ENCODE results near the gene FASLG.

GRCh38 chr1:172697534-172698002 is 38.7 kb downstream of the FASLG start:
- TF ChIP-seq EED (IDR thresholded peaks at IDR 0.05; ENCODE audit: low read depth) (no peak), GABPA (IDR thresholded peaks at IDR 0.05; ENCODE audit: low read depth) (0 out of 2 replicates have a peak, but pooled peaks have one; percentile 12), CTCF (IDR thresholded peaks at IDR 0.05 in 2 of 3, conservative IDR thresholded peaks at IDR 0.05 in 1 of 3; ENCODE audit: control insufficient read depth in 2 of 3, extremely low read depth in 1 of 3, insufficient read depth in 1 of 3, low read depth in 3 of 3, low read length in 3 of 3) (no peak), CBFB (IDR thresholded peaks at IDR 0.05; ENCODE audit: low read depth) (no peak), MYC (IDR thresholded peaks at IDR 0.05; ENCODE audit: insufficient read depth, insufficient read length, insufficient replicate concordance, low read length, severe bottlenecking) (no peak)

Data from GM12878 (cell line).